ENCODE data around the gene KLHL2. TPM values are rescaled to one million over a fixed set of nuclear protein-coding genes. Genes with fewer than 3 reads are reported as not detected.
A peak's percentile ranks its signal among the peaks of the same experiment; 100 is the strongest.

Gene KLHL2
- total and polyA plus RNA-seq, 4 experiments from 2014 or later = 2.1 to 19.3 (median 13.3) TPM

GRCh38 chr4:165327211-165328100, 120.1 kb downstream of the KLHL2 start, which contains the start of gene MSMO1:
MSMO1 (plus strand) TSS chr4:165327669; CDS start chr4:165333371, 5,702 bp downstream.
- intact Hi-C loops (cut with micrococcal nuclease) = loop anchor here (1.0 to 10.0 kb wide), 6 partner anchors 73 to 1833 kb away; partner anchors contain the start of genes KLHL2, TMA16 and TMEM192
- peaks cover 21 to 38% (median 28%) of the 10 kb centered on the region in 4 donors for H3K4me1 Mint-ChIP-seq
- DNase-seq = peak; percentile 97 to 99 (median 98)
- no peaks in the 10 kb centered on the region for H3K9me3 ChIP-seq (ENCODE audit: control insufficient read depth in 1 of 2, low read length in 2 of 2)
- ChIA-PET CTCF (ENCODE audit: partially characterized antibody) (interaction anchor here (1.0 to 4.5 kb wide), 3 partner anchors 18 to 215 kb away, joined by 3 to 19 read pairs (median 6); partner anchors contain the start of gene TMEM192), POLR2A (ENCODE audit: partially characterized antibody) (interaction anchor here (0.6 to 3.7 kb wide), 11 partner anchors 12 to 1833 kb away, joined by 3 to 27 read pairs (median 4); partner anchors contain the start of genes TMA16 and TMEM192)
- H3K27ac ChIP-seq (ENCODE audit: low read depth, low read length) = peak within 1 kb of the TSS; percentile 74
- peaks cover 51% of the 10 kb centered on the region for H3K4me1 ChIP-seq (ENCODE audit: insufficient read depth, low read length)
- peak within 1 kb of the TSS; percentile 74 to 96 for H3K4me3 ChIP-seq (ENCODE audit: low read length in 2 of 2)
- no peak within 1 kb of the TSS for H3K4me3 Mint-ChIP-seq
- no peaks in the 10 kb centered on the region for H3K36me3 ChIP-seq (ENCODE audit: insufficient read depth, low read length)
- no peak within 1 kb of the TSS for H3K27ac Mint-ChIP-seq
- H3K9me3 Mint-ChIP-seq = no peaks in the 10 kb centered on the region
- no peaks in the 10 kb centered on the region for H3K27me3 ChIP-seq (ENCODE audit: insufficient read depth, low read length)
- H3K27me3 Mint-ChIP-seq = no peaks in the 10 kb centered on the region
- H3K36me3 Mint-ChIP-seq = peaks cover 0 to 14% of the 10 kb centered on the region in 2 donors

GRCh38 chr4:165328101-165328425, 120.7 kb downstream of the KLHL2 start:
- Histone ChIP-seq H3K4me3 (ENCODE audit: low read length in 2 of 2) (peak overlapping the region; percentile 74 to 96), H3K27ac (ENCODE audit: low read depth, low read length) (peak overlapping the region; percentile 74), H3K9me3 (ENCODE audit: control insufficient read depth in 1 of 2, low read length in 2 of 2) (no peaks in the 10 kb centered on the region), H3K4me1 (ENCODE audit: insufficient read depth, low read length) (peaks cover 53% of the 10 kb centered on the region), H3K36me3 (ENCODE audit: insufficient read depth, low read length) (no peaks in the 10 kb centered on the region), H3K27me3 (ENCODE audit: insufficient read depth, low read length) (no peaks in the 10 kb centered on the region)
- H3K4me1 Mint-ChIP-seq = peaks cover 24 to 42% (median 31%) of the 10 kb centered on the region in 4 donors
- H3K27me3 Mint-ChIP-seq = no peaks in the 10 kb centered on the region
- DNase-seq = no peak
- intact Hi-C loops (cut with micrococcal nuclease) = loop anchor here (5.0 to 10.0 kb wide), 3 partner anchors 73 to 371 kb away; no protein-coding TSS in a partner anchor
- H3K27ac Mint-ChIP-seq = no peak overlapping the region
- ChIA-PET POLR2A (ENCODE audit: partially characterized antibody) (interaction anchor here (0.7 to 3.7 kb wide), 5 partner anchors 23 to 215 kb away, joined by 3 to 27 read pairs (median 4); partner anchors contain the start of gene TMEM192), CTCF (ENCODE audit: partially characterized antibody) (interaction anchor here (1.4 to 4.5 kb wide), 2 partner anchors 197 to 215 kb away, joined by 6 to 19 read pairs; partner anchors contain the start of gene TMEM192)
- peaks cover 0 to 17% of the 10 kb centered on the region in 2 donors for H3K36me3 Mint-ChIP-seq
- no peak overlapping the region for H3K4me3 Mint-ChIP-seq
- H3K9me3 Mint-ChIP-seq = no peaks in the 10 kb centered on the region

GRCh38 chr4:165328708-165329107, 121.3 kb downstream of the KLHL2 start:
- H3K27ac Mint-ChIP-seq = no peak overlapping the region
- intact Hi-C loops (cut with micrococcal nuclease) = loop anchor here (5.0 to 10.0 kb wide), 3 partner anchors 74 to 371 kb away; no protein-coding TSS in a partner anchor

GRCh38 chr4:165330071-165330470, 122.7 kb downstream of the KLHL2 start:
- H3K4me1 Mint-ChIP-seq = peaks cover 27 to 44% (median 31%) of the 10 kb centered on the region in 4 donors
- ChIA-PET POLR2A (ENCODE audit: partially characterized antibody) (no interaction called here), CTCF (ENCODE audit: partially characterized antibody) (interaction anchor here (0.6 to 1.2 kb wide), 3 partner anchors 12 to 199 kb away, joined by 3 to 5 read pairs (median 4); no protein-coding TSS in a partner anchor)

More at GRCh38 chr4:165328708-165329107, 121.3 kb downstream of the KLHL2 start:
- Histone ChIP-seq H3K4me3 (ENCODE audit: low read length in 2 of 2) (no peak overlapping the region), H3K9me3 (ENCODE audit: control insufficient read depth in 1 of 2, low read length in 2 of 2) (no peaks in the 10 kb centered on the region), H3K27ac (ENCODE audit: low read depth, low read length) (no peak overlapping the region), H3K27me3 (ENCODE audit: insufficient read depth, low read length) (no peaks in the 10 kb centered on the region), H3K4me1 (ENCODE audit: insufficient read depth, low read length) (peaks cover 53% of the 10 kb centered on the region), H3K36me3 (ENCODE audit: insufficient read depth, low read length) (no peaks in the 10 kb centered on the region)
- Mint-ChIP-seq H3K4me1 (peaks cover 24 to 42% (median 31%) of the 10 kb centered on the region in 4 donors), H3K36me3 (peaks cover 0 to 18% of the 10 kb centered on the region in 2 donors), H3K27me3 (no peaks in the 10 kb centered on the region), H3K9me3 (no peaks in the 10 kb centered on the region), H3K4me3 (no peak overlapping the region)
- ChIA-PET CTCF (ENCODE audit: partially characterized antibody) (interaction anchor here (0.7 kb wide), 1 partner anchor 198 kb away, joined by 5 read pairs; no protein-coding TSS in a partner anchor), POLR2A (ENCODE audit: partially characterized antibody) (interaction anchor here (3.7 kb wide), 1 partner anchor 216 kb away, joined by 27 read pairs; the partner anchor contains the start of gene TMEM192)
- DNase-seq = no peak

GRCh38 chr4:165330666-165331065, 123.3 kb downstream of the KLHL2 start:
- intact Hi-C loops (cut with micrococcal nuclease) = no loop called here
- H3K4me3 ChIP-seq (ENCODE audit: low read length in 2 of 2) = no peak overlapping the region
- Mint-ChIP-seq H3K36me3 (peaks cover 8 to 33% of the 10 kb centered on the region in 2 donors), H3K27ac (no peak overlapping the region), H3K9me3 (no peaks in the 10 kb centered on the region), H3K4me3 (peak overlapping the region in 1 of 8 donors; percentile 2), H3K4me1 (peaks cover 29 to 44% (median 30%) of the 10 kb centered on the region in 4 donors), H3K27me3 (no peaks in the 10 kb centered on the region)
- CTCF ChIA-PET (ENCODE audit: partially characterized antibody) = interaction anchor here (0.6 to 1.2 kb wide), 3 partner anchors 12 to 200 kb away, joined by 3 to 5 read pairs (median 4); no protein-coding TSS in a partner anchor
- no peak for DNase-seq
- peaks cover 9% of the 10 kb centered on the region for H3K36me3 ChIP-seq (ENCODE audit: insufficient read depth, low read length)
- POLR2A ChIA-PET (ENCODE audit: partially characterized antibody) = no interaction called here
- no peak overlapping the region for H3K27ac ChIP-seq (ENCODE audit: low read depth, low read length)
- H3K27me3 ChIP-seq (ENCODE audit: insufficient read depth, low read length) = no peaks in the 10 kb centered on the region
- no peaks in the 10 kb centered on the region for H3K9me3 ChIP-seq (ENCODE audit: control insufficient read depth in 1 of 2, low read length in 2 of 2)
- H3K4me1 ChIP-seq (ENCODE audit: insufficient read depth, low read length) = peaks cover 53% of the 10 kb centered on the region

More at GRCh38 chr4:165330071-165330470, 122.7 kb downstream of the KLHL2 start:
- Histone ChIP-seq H3K36me3 (ENCODE audit: insufficient read depth, low read length) (peaks cover 5% of the 10 kb centered on the region), H3K4me3 (ENCODE audit: low read length in 2 of 2) (no peak overlapping the region), H3K9me3 (ENCODE audit: control insufficient read depth in 1 of 2, low read length in 2 of 2) (no peaks in the 10 kb centered on the region), H3K27ac (ENCODE audit: low read depth, low read length) (no peak overlapping the region), H3K4me1 (ENCODE audit: insufficient read depth, low read length) (peaks cover 53% of the 10 kb centered on the region), H3K27me3 (ENCODE audit: insufficient read depth, low read length) (no peaks in the 10 kb centered on the region)
- Mint-ChIP-seq H3K27me3 (no peaks in the 10 kb centered on the region), H3K9me3 (no peaks in the 10 kb centered on the region), H3K27ac (no peak overlapping the region), H3K36me3 (peaks cover 7 to 27% of the 10 kb centered on the region in 2 donors), H3K4me3 (no peak overlapping the region)
- intact Hi-C loops (cut with micrococcal nuclease) = no loop called here
- DNase-seq = no peak

- POLR2A ChIA-PET (ENCODE audit: partially characterized antibody) = no interaction called here
- Mint-ChIP-seq H3K9me3 (no peaks in the 10 kb centered on the region), H3K4me3 (no peak overlapping the region), H3K27ac (peak overlapping the region in 1 of 7 donors; percentile 11), H3K36me3 (peaks cover 8 to 35% of the 10 kb centered on the region in 2 donors), H3K4me1 (peaks cover 23 to 38% (median 29%) of the 10 kb centered on the region in 4 donors), H3K27me3 (no peaks in the 10 kb centered on the region)
- CTCF ChIA-PET (ENCODE audit: partially characterized antibody) = interaction anchor here (1.5 kb wide), 1 partner anchor 200 kb away, joined by 4 read pairs; no protein-coding TSS in a partner anchor
- DNase-seq = no peak
- Histone ChIP-seq H3K4me3 (ENCODE audit: low read length in 2 of 2) (no peak overlapping the region), H3K4me1 (ENCODE audit: insufficient read depth, low read length) (peaks cover 48% of the 10 kb centered on the region), H3K27ac (ENCODE audit: low read depth, low read length) (no peak overlapping the region), H3K9me3 (ENCODE audit: control insufficient read depth in 1 of 2, low read length in 2 of 2) (no peaks in the 10 kb centered on the region), H3K36me3 (ENCODE audit: insufficient read depth, low read length) (peaks cover 9% of the 10 kb centered on the region), H3K27me3 (ENCODE audit: insufficient read depth, low read length) (no peaks in the 10 kb centered on the region)
- intact Hi-C loops (cut with micrococcal nuclease) = no loop called here
Observed at GRCh38 chr4:165331359-165331758, 124.0 kb downstream of the KLHL2 start.

All from CD4-positive, alpha-beta memory T cell (primary cell).